A204.1 (cell line): Measurements from ENCODE around the gene ALDH7A1.
A peak's percentile ranks its signal among the peaks of the same experiment; 100 is the strongest.
"Not testable (repeated sequence)": the region's sequence is repeated elsewhere in the genome, so short reads cannot be mapped to it uniquely, and the experiment has no call there.

Experiments used
- FAIRE-seq: peaks from 2 replicates; lab custom pipeline; 2012; peaks lifted over from hg19 to GRCh38; lab: Jason Lieb, UNC

The ALDH7A1 gene

GRCh38 chr5:126594748-126595485, at the start of gene ALDH7A1:
ALDH7A1 (minus strand) TSS chr5:126595219; CDS start chr5:126595198, 21 bp downstream.
- FAIRE-seq, result peak; percentile 56

- FAIRE-seq, result no peak
Measured at GRCh38 chr5:126641387-126641786, 46.4 kb upstream of the ALDH7A1 start.

- FAIRE-seq, result no peak
Measured at GRCh38 chr5:126640866-126641265, 45.8 kb upstream of the ALDH7A1 start.

GRCh38 chr5:126636956-126637355, 41.9 kb upstream of the ALDH7A1 start:
- FAIRE-seq, result no peak

GRCh38 chr5:126635585-126635984, 40.6 kb upstream of the ALDH7A1 start:
- no peak for FAIRE-seq

GRCh38 chr5:126633552-126633951, 38.5 kb upstream of the ALDH7A1 start:
- FAIRE-seq, result no peak

GRCh38 chr5:126631920-126632319, 36.9 kb upstream of the ALDH7A1 start:
- no peak for FAIRE-seq

GRCh38 chr5:126628102-126628501, 33.1 kb upstream of the ALDH7A1 start:
- FAIRE-seq, result no peak

GRCh38 chr5:126624534-126624933, 29.5 kb upstream of the ALDH7A1 start:
- no peak for FAIRE-seq

GRCh38 chr5:126619781-126620180, 24.8 kb upstream of the ALDH7A1 start:
- no peak for FAIRE-seq

- not testable (repeated sequence) for FAIRE-seq
Measured at GRCh38 chr5:126617603-126618002, 22.6 kb upstream of the ALDH7A1 start.

- no peak for FAIRE-seq
Measured at GRCh38 chr5:126615286-126615685, 20.3 kb upstream of the ALDH7A1 start.

- no peak for FAIRE-seq
Measured at GRCh38 chr5:126613941-126614592, 19.0 kb upstream of the ALDH7A1 start.

- no peak for FAIRE-seq
Measured at GRCh38 chr5:126610616-126611015, 15.6 kb upstream of the ALDH7A1 start.

- no peak for FAIRE-seq
Measured at GRCh38 chr5:126610160-126610559, 15.1 kb upstream of the ALDH7A1 start.

- FAIRE-seq, result no peak
Measured at GRCh38 chr5:126605525-126605924, 10.5 kb upstream of the ALDH7A1 start.

GRCh38 chr5:126603402-126603991, 8.5 kb upstream of the ALDH7A1 start:
- no peak for FAIRE-seq

GRCh38 chr5:126600631-126601511, 5.9 kb upstream of the ALDH7A1 start, which contains the start of gene PHAX:
PHAX (plus strand) TSS chr5:126600947; CDS start chr5:126600963, 16 bp downstream.
- FAIRE-seq, result no peak

- FAIRE-seq, result not testable (repeated sequence)
Measured at GRCh38 chr5:126599971-126600630, 5.1 kb upstream of the ALDH7A1 start.

- no peak for FAIRE-seq
Measured at GRCh38 chr5:126599499-126599898, 4.5 kb upstream of the ALDH7A1 start.

- FAIRE-seq, result no peak
Measured at GRCh38 chr5:126597156-126597555, 2.1 kb upstream of the ALDH7A1 start.
